Measurements from ENCODE around the gene KLC1.

The KLC1 gene

GRCh38 chr14:103712633-103713247 is 83.7 kb downstream of the KLC1 start:
- no peak for TF ChIP-seq CTCF (IDR thresholded peaks at IDR 0.05; ENCODE audit: low read depth, low read length, missing control alignments)
- no peak for DNase-seq (ENCODE audit: extremely low read depth, low read depth)

GRCh38 chr14:103713304-103714062 is 84.5 kb downstream of the KLC1 start:
- no peak for DNase-seq (ENCODE audit: extremely low read depth, low read depth)
- TF ChIP-seq CTCF (IDR thresholded peaks at IDR 0.05; ENCODE audit: low read depth, low read length, missing control alignments) = no peak
- H3K4me3 ChIP-seq (replicated peaks; ENCODE audit: low read depth, low read length) = peak overlapping the region; percentile 75

More at GRCh38 chr14:103712633-103713247, 83.7 kb downstream of the KLC1 start:
- no peak overlapping the region for H3K4me3 ChIP-seq (replicated peaks; ENCODE audit: low read depth, low read length)

GRCh38 chr14:103714063-103714724 is 85.2 kb downstream of the KLC1 start:
- no peak for DNase-seq (ENCODE audit: extremely low read depth, low read depth)
- TF ChIP-seq CTCF (IDR thresholded peaks at IDR 0.05; ENCODE audit: low read depth, low read length, missing control alignments) = no peak
- H3K4me3 ChIP-seq (replicated peaks; ENCODE audit: low read depth, low read length) = peak overlapping the region; percentile 75

- peak; percentile 99 for DNase-seq (ENCODE audit: extremely low read depth, low read depth)
- no peak for TF ChIP-seq CTCF (IDR thresholded peaks at IDR 0.05; ENCODE audit: low read depth, low read length, missing control alignments)
- H3K4me3 ChIP-seq (replicated peaks; ENCODE audit: low read depth, low read length) = peak within 1 kb of the TSS; percentile 75
Measured at GRCh38 chr14:103715052-103716000, 86.3 kb downstream of the KLC1 start, which contains the start of the genes XRCC3 and ZFYVE21. Gene XRCC3 (minus strand): TSS chr14:103715451. CDS start chr14:103711087, 4,364 bp downstream. Gene ZFYVE21 (plus strand): TSS chr14:103715810. CDS start chr14:103715842, 32 bp downstream.

GRCh38 chr14:103716091-103716801 is 87.2 kb downstream of the KLC1 start:
- no peak for DNase-seq (ENCODE audit: extremely low read depth, low read depth)
- H3K4me3 ChIP-seq (replicated peaks; ENCODE audit: low read depth, low read length) = peak overlapping the region; percentile 75
- no peak for TF ChIP-seq CTCF (IDR thresholded peaks at IDR 0.05; ENCODE audit: low read depth, low read length, missing control alignments)

Measured in HFF-Myc (cell line).